Pancreas (tissue), 10 donors: ENCODE data around the gene ACSS3. TPM values are rescaled to one million over a fixed set of nuclear protein-coding genes. Genes with fewer than 3 reads are reported as not detected.

ENCODE experiments used
- ATAC-seq, 4 donors: fragments of 200-7000 bp; cut with Tn5 transposase; one replicate each; pipeline versions ENCODE4 v1.8.0 to v1.9.1; 2020; ENCODE audit warnings: mild to moderate bottlenecking in 4 of 4, moderate library complexity in 4 of 4
- DNase-seq, 6 donors: peaks; one replicate each; pipeline ENCODE4 v3.0.0-alpha.2; 2020
- FAIRE-seq: peaks from 2 replicates; lab custom pipeline; 2012; peaks lifted over from hg19 to GRCh38; lab: Jason Lieb, UNC
- H3K27ac ChIP-seq, 4 donors: fragments of 200-600 bp; sonication (generic); 1 replicate in 3 of 4; 2 replicates in 1 of 4; pipeline versions ENCODE4 v1.5.0 to v1.8.0; 2020
- H3K27me3 ChIP-seq, 4 donors: fragments of 200-600 bp; one replicate each; pipeline ENCODE4 v1.8.0; 2021
- H3K36me3 ChIP-seq, 3 donors: fragments of 200-600 bp; sonication (generic) in 1 of 3; one replicate each; pipeline versions ENCODE4 v1.5.0 to v1.8.0; 2020 to 2021
- H3K4me1 ChIP-seq, 3 donors: fragments of 200-600 bp; one replicate each; pipeline ENCODE4 v1.8.0; 2021
- H3K4me3 ChIP-seq, 4 donors: fragments of 200-600 bp; sonication (generic) in 2 of 4; one replicate each; pipeline versions ENCODE4 v1.5.0 to v1.8.0; 2020 to 2021
- H3K9me3 ChIP-seq, 4 donors: fragments of 200-600 bp; one replicate each; pipeline ENCODE4 v1.8.0; 2021
- CTCF ChIP-seq, 4 donors: fragments of 200-600 bp; sonication (generic) in 3 of 4; IDR thresholded peaks; one replicate each; pipeline versions ENCODE4 v1.5.0 to v1.8.0; 2021; ENCODE audit warnings: antibody characterized with exemption in 4 of 4
- WGBS, 2 donors: extraction: QIAGEN DNeasy Blood & Tissue Kit; methylation state at CpG; one replicate each; pipeline ENCODE4 v1.1.7; 2013; 5-methylcytosine and 5-hydroxymethylcytosine counted together
- intact Hi-C, 3 donors: fragments of 100-400 bp; cut with DNase I; formaldehyde crosslinking; loops; one replicate each; pipeline versions ENCODE4 v1.11.1 to v1.14.2; 2022
- polyA plus RNA-seq, 2 donors: library from polyadenylated mRNA; stranded (reverse); fragments of 200-250 nt; gene quantifications; one replicate each; pipeline ENCODE4 v1.2.3, GENCODE V29; 2013
- total RNA-seq, 6 donors: library from RNA; stranded (reverse); fragmentation: NEBNext Ultra II Directional in 4 of 6; extraction: Animal tissue kit (Norgen Biotek cat#: 25700) in 4 of 6; gene quantifications; one replicate each; pipeline versions ENCODE4 v1.2.1 to v1.2.4, GENCODE V29; 2021 to 2023
- donor health status: healthy with polysubstance abuse.
- donor health status: DM: no; HTN: no; CAD: no; lungs with moderate emphysema.
- donor health status: DM: no; HTN: no; CAD: no.
- donor health status: control.
- donor health status: control.
- donor health status: Bipolar disorder and iron deficiency.
- donor health status: DM: yes; HTN: yes; CAD: no.
- donor health status: DM: no; HTN: no; CAD: no.
- donor health status: DM: no; HTN: no; CAD: no.
- donor health status: DM: yes; HTN: yes; CAD: no.

Gene ACSS3
- total and polyA plus RNA-seq, 8 donors, result 1.4 to 5.6 (median 2.2) TPM

DNA sequence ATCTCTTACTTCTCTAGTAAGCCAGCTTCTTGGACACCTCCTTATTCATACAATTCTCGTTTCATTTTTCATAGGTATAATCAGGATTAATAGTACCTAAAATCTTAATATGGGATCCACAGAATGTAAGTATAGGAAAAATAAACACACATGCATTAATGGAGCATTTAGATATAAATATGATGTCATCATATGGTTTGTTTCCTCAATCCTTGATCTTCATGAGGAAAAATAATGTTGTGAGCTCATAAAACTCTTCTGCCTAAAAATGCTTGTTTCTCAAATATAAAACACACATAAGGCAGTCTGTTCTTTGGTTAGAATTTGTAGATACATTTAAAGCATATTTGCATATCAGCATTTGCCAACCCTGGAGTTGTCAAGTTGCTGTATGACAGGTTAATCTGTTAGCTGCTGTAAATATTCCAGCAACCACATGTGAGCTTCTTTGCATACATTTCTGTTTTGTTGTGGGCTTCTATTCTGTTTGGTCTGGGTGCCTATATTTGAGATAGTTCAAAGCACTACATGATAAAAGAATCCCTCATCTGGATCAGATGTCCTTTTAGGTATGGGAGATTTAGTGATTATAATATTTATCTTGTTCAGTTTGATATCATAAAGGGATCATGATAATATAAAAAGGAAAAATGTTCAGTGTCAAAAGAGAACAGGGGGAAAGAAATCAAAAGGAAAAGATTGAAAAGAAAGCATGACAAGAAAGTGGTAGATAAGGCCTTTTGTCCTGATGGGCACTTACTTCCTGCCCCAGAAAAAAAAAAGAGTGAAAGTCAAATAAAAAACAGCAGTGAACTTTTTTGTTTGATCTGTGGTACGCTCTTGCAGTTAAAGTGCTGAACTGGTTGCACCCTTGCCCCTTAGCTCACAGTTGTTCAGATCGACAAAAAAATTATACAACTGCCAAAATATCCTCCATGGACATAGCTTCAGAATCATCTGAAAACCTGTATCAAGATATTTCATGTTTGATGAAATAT, 68.6 kb downstream of the ACSS3 start:
- 39 to 44% methylated on average over 3 of the region's 3 CpGs for WGBS, 2 donors
- H3K9me3 ChIP-seq, result no peaks in the 10 kb centered on the region

GRCh38 chr12:81147292-81147919, 69.5 kb downstream of the ACSS3 start:
- TF ChIP-seq CTCF (IDR thresholded peaks at IDR 0.05), result no peak
- no peak for FAIRE-seq
- Histone ChIP-seq H3K27me3 (no peaks in the 10 kb centered on the region), H3K4me3 (no peak overlapping the region), H3K4me1 (peaks cover 0 to 9% (median 5%) of the 10 kb centered on the region in 3 donors), H3K36me3 (no peaks in the 10 kb centered on the region), H3K9me3 (no peaks in the 10 kb centered on the region), H3K27ac (no peak overlapping the region)
- 68 to 71% methylated on average over 4 of the region's 4 CpGs for WGBS, 2 donors
- ATAC-seq, result peak in 1 of 4 donors; percentile 34
- no peak for DNase-seq
- intact Hi-C loops, result no loop called here

More for the DNA sequence above, 68.6 kb downstream of the ACSS3 start:
- H3K27ac ChIP-seq, result no peak overlapping the region
- intact Hi-C loops, result no loop called here
- no peaks in the 10 kb centered on the region for H3K27me3 ChIP-seq
- no peak for DNase-seq
- no peaks in the 10 kb centered on the region for H3K36me3 ChIP-seq
- H3K4me1 ChIP-seq, result peaks cover 0 to 9% (median 5%) of the 10 kb centered on the region in 3 donors
- no peak for TF ChIP-seq CTCF (IDR thresholded peaks at IDR 0.05)
- no peak overlapping the region for H3K4me3 ChIP-seq
- FAIRE-seq, result no peak
- peak in 1 of 4 donors; percentile 38 for ATAC-seq

- intact Hi-C loops, result no loop called here
- ATAC-seq, result no peak
- H3K36me3 ChIP-seq, result no peaks in the 10 kb centered on the region
- no peak for TF ChIP-seq CTCF (IDR thresholded peaks at IDR 0.05)
- H3K27ac ChIP-seq, result no peak overlapping the region
- no peaks in the 10 kb centered on the region for H3K9me3 ChIP-seq
- 73 to 80% methylated on average over 4 of the region's 4 CpGs for WGBS, 2 donors
- H3K4me1 ChIP-seq, result peaks cover 0 to 5% (median 0%) of the 10 kb centered on the region in 3 donors
- no peak for FAIRE-seq
- no peaks in the 10 kb centered on the region for H3K27me3 ChIP-seq
- H3K4me3 ChIP-seq, result no peak overlapping the region
- DNase-seq, result no peak
Observed at GRCh38 chr12:81150382-81150781, 72.5 kb downstream of the ACSS3 start.

- no peaks in the 10 kb centered on the region for H3K9me3 ChIP-seq
- intact Hi-C loops, result no loop called here
- no peak overlapping the region for H3K27ac ChIP-seq
- ATAC-seq, result no peak
- no peaks in the 10 kb centered on the region for H3K36me3 ChIP-seq
- no peak for TF ChIP-seq CTCF (IDR thresholded peaks at IDR 0.05)
- H3K27me3 ChIP-seq, result no peaks in the 10 kb centered on the region
- H3K4me1 ChIP-seq, result no peaks in the 10 kb centered on the region
- H3K4me3 ChIP-seq, result no peak overlapping the region
- DNase-seq, result no peak
- FAIRE-seq, result no peak
- WGBS, 2 donors, result 74 to 78% methylated on average over 3 of the region's 3 CpGs
Observed at GRCh38 chr12:81159856-81160255, 82.0 kb downstream of the ACSS3 start.
